Measurements from ENCODE around the gene MEIG1. TPM values are rescaled to one million over a fixed set of nuclear protein-coding genes. Genes with fewer than 3 reads are reported as not detected.
A peak's percentile ranks its signal among the peaks of the same experiment; 100 is the strongest.
"Not testable (repeated sequence)": the region's sequence is repeated elsewhere in the genome, so short reads cannot be mapped to it uniquely, and the experiment has no call there.

Gene MEIG1
- total RNA-seq, 1 experiment from 2014 or later: 1.6 TPM

- H3K9ac ChIP-seq (ENCODE audit: low read length): no peak overlapping the region
- H2AFZ ChIP-seq (ENCODE audit: low read length): no peak overlapping the region
- no peak overlapping the region for H3K4me2 ChIP-seq (ENCODE audit: low read length)
These were observed 36.9 kb downstream of the MEIG1 start for GRCh38 chr10:14995964-14996565.

GRCh38 chr10:15013530-15013929, 54.3 kb downstream of the MEIG1 start:
- CTCF ChIA-PET; H3K9me2 ChIP-seq (replicated peaks; ENCODE audit: low read length); H3K79me2 ChIP-seq (ENCODE audit: low read length); H3K27me3 ChIP-seq (ENCODE audit: low read length); H3K36me3 ChIP-seq (ENCODE audit: low read depth, low read length); H3K4me3 ChIP-seq (ENCODE audit: low read length); H3F3A ChIP-seq (ENCODE audit: low read length, unreplicated experiment); H2AFZ ChIP-seq (ENCODE audit: low read length); intact Hi-C loops (cut with micrococcal nuclease); H3K9ac ChIP-seq (ENCODE audit: low read length); H3K9me3 ChIP-seq (ENCODE audit: low read length); BruUV-seq (replicated peaks); H4K20me1 ChIP-seq (ENCODE audit: low read length): not testable (repeated sequence)
- peak overlapping the region; percentile 41; the same call in 1 of the 2 replicates for H3K27ac ChIP-seq (ENCODE audit: low read length)
- H3K4me1 ChIP-seq (ENCODE audit: insufficient read depth, low read length): peaks cover 15% of the 10 kb centered on the region
- POLR2A ChIA-PET (ENCODE audit: unreplicated experiment): interaction anchor here (0.5 kb wide), 1 partner anchor 71 kb away, joined by 5 read pairs; no protein-coding TSS in a partner anchor
- DNase-seq (peak; percentile 83), ATAC-seq (peak; percentile 85)
- peak overlapping the region; percentile 44; the same call in 1 of the 2 replicates for H3K4me2 ChIP-seq (ENCODE audit: low read length)

More at GRCh38 chr10:14995964-14996565, 36.9 kb downstream of the MEIG1 start:
- H3K4me1 ChIP-seq (ENCODE audit: insufficient read depth, low read length): no peaks in the 10 kb centered on the region
- H3F3A ChIP-seq (ENCODE audit: low read length, unreplicated experiment): no peaks in the 10 kb centered on the region
- ATAC-seq (no peak), DNase-seq (no peak)
- ChIA-PET CTCF (no interaction called here), POLR2A (ENCODE audit: unreplicated experiment) (no interaction called here)
- intact Hi-C loops (cut with micrococcal nuclease): no loop called here
- H3K36me3 ChIP-seq (ENCODE audit: low read depth, low read length): no peaks in the 10 kb centered on the region
- H4K20me1 ChIP-seq (ENCODE audit: low read length): no peaks in the 10 kb centered on the region
- no peaks in the 10 kb centered on the region for H3K27me3 ChIP-seq (ENCODE audit: low read length)
- no TSS peak for BruUV-seq (replicated peaks)
- H3K27ac ChIP-seq (ENCODE audit: low read length): no peak overlapping the region
- no peaks in the 10 kb centered on the region for H3K79me2 ChIP-seq (ENCODE audit: low read length)
- no peak overlapping the region for H3K4me3 ChIP-seq (ENCODE audit: low read length)
- TF ChIP-seq EZH2 (IDR thresholded peaks at IDR 0.05; ENCODE audit: low read length, unreplicated experiment) (no peak), EZH2phosphoT487 (IDR thresholded peaks at IDR 0.05; ENCODE audit: borderline replicate concordance, low read length) (no peak)
- TF ChIP-seq, protein P1, sequence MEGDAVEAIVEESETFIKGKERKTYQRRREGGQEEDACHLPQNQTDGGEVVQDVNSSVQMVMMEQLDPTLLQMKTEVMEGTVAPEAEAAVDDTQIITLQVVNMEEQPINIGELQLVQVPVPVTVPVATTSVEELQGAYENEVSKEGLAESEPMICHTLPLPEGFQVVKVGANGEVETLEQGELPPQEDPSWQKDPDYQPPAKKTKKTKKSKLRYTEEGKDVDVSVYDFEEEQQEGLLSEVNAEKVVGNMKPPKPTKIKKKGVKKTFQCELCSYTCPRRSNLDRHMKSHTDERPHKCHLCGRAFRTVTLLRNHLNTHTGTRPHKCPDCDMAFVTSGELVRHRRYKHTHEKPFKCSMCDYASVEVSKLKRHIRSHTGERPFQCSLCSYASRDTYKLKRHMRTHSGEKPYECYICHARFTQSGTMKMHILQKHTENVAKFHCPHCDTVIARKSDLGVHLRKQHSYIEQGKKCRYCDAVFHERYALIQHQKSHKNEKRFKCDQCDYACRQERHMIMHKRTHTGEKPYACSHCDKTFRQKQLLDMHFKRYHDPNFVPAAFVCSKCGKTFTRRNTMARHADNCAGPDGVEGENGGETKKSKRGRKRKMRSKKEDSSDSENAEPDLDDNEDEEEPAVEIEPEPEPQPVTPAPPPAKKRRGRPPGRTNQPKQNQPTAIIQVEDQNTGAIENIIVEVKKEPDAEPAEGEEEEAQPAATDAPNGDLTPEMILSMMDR (conservative IDR thresholded peaks at IDR 0.05; ENCODE audit: low read depth, low read length): no peak
- H3K9me3 ChIP-seq (ENCODE audit: low read length): no peaks in the 10 kb centered on the region
- H3K9me2 ChIP-seq (replicated peaks; ENCODE audit: low read length): no peaks in the 10 kb centered on the region

- Histone ChIP-seq H3K27me3 (ENCODE audit: low read length) (no peaks in the 10 kb centered on the region), H4K20me1 (ENCODE audit: low read length) (no peaks in the 10 kb centered on the region), H3K36me3 (ENCODE audit: low read depth, low read length) (no peaks in the 10 kb centered on the region), H3K4me3 (ENCODE audit: low read length) (no peak overlapping the region), H3K27ac (ENCODE audit: low read length) (no peak overlapping the region), H3K4me1 (ENCODE audit: insufficient read depth, low read length) (peaks cover 15% of the 10 kb centered on the region), H3K4me2 (ENCODE audit: low read length) (no peak overlapping the region), H3K9ac (ENCODE audit: low read length) (no peak overlapping the region), H3K9me2 (replicated peaks; ENCODE audit: low read length) (no peaks in the 10 kb centered on the region), H3K79me2 (ENCODE audit: low read length) (no peaks in the 10 kb centered on the region), H2AFZ (ENCODE audit: low read length) (no peak overlapping the region), H3F3A (ENCODE audit: low read length, unreplicated experiment) (no peaks in the 10 kb centered on the region), H3K9me3 (ENCODE audit: low read length) (no peaks in the 10 kb centered on the region)
- BruUV-seq (replicated peaks): no TSS peak
- ChIA-PET CTCF (no interaction called here), POLR2A (ENCODE audit: unreplicated experiment) (no interaction called here)
- DNase-seq (no peak), ATAC-seq (no peak)
- intact Hi-C loops (cut with micrococcal nuclease): no loop called here
- TF ChIP-seq, protein P1 (conservative IDR thresholded peaks at IDR 0.05; ENCODE audit: low read depth, low read length): no peak
- TF ChIP-seq EZH2phosphoT487 (IDR thresholded peaks at IDR 0.05; ENCODE audit: borderline replicate concordance, low read length) (no peak), EZH2 (IDR thresholded peaks at IDR 0.05; ENCODE audit: low read length, unreplicated experiment) (no peak)
These were observed 56.3 kb downstream of the MEIG1 start for GRCh38 chr10:15015451-15015850.

- DNase-seq; H3K4me2 ChIP-seq (ENCODE audit: low read length); H3F3A ChIP-seq (ENCODE audit: low read length, unreplicated experiment); POLR2A ChIA-PET (ENCODE audit: unreplicated experiment); H3K4me1 ChIP-seq (ENCODE audit: insufficient read depth, low read length); H2AFZ ChIP-seq (ENCODE audit: low read length); H3K36me3 ChIP-seq (ENCODE audit: low read depth, low read length); H3K9me2 ChIP-seq (replicated peaks; ENCODE audit: low read length); H4K20me1 ChIP-seq (ENCODE audit: low read length); H3K79me2 ChIP-seq (ENCODE audit: low read length); H3K27me3 ChIP-seq (ENCODE audit: low read length); H3K9ac ChIP-seq (ENCODE audit: low read length); CTCF ChIA-PET; H3K27ac ChIP-seq (ENCODE audit: low read length); intact Hi-C loops (cut with micrococcal nuclease); BruUV-seq (replicated peaks); H3K4me3 ChIP-seq (ENCODE audit: low read length); ATAC-seq; H3K9me3 ChIP-seq (ENCODE audit: low read length): not testable (repeated sequence)
These were observed 61.8 kb downstream of the MEIG1 start for GRCh38 chr10:15020966-15021365.

All from PC-3 (cell line).